ENCODE measurements around the gene WNT16.

Gene WNT16

DNA sequence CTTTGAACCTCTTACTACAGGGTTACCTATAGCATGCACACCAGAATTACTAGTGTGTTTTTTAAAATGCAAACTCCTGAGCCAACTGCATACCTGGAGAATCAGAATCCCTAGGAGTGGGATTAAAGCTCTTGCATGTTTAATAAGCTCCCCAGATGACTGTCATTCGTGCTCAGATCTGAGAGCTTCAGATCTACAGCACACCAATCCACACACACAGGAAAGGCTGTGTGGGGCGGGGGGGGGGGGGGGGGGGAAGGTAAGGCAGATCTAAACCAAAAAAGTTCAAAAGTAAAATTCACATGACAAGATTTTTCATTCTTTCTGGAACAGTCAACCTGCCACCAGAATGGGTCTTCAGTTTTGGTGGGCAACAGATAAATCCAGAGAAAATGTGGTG is 61.8 kb downstream of the WNT16 start:
- TF ChIP-seq, protein P1, sequence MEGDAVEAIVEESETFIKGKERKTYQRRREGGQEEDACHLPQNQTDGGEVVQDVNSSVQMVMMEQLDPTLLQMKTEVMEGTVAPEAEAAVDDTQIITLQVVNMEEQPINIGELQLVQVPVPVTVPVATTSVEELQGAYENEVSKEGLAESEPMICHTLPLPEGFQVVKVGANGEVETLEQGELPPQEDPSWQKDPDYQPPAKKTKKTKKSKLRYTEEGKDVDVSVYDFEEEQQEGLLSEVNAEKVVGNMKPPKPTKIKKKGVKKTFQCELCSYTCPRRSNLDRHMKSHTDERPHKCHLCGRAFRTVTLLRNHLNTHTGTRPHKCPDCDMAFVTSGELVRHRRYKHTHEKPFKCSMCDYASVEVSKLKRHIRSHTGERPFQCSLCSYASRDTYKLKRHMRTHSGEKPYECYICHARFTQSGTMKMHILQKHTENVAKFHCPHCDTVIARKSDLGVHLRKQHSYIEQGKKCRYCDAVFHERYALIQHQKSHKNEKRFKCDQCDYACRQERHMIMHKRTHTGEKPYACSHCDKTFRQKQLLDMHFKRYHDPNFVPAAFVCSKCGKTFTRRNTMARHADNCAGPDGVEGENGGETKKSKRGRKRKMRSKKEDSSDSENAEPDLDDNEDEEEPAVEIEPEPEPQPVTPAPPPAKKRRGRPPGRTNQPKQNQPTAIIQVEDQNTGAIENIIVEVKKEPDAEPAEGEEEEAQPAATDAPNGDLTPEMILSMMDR (IDR thresholded peaks at IDR 0.05), result no peak
- H3K27ac ChIP-seq, result no peak overlapping the region
- no peak for DNase-seq (ENCODE audit: low spot score)
- H3K4me3 ChIP-seq, result no peak overlapping the region

Measured in coronary artery (tissue), 2 donors.